Measurements from ENCODE around the gene AOC2.

DNA sequence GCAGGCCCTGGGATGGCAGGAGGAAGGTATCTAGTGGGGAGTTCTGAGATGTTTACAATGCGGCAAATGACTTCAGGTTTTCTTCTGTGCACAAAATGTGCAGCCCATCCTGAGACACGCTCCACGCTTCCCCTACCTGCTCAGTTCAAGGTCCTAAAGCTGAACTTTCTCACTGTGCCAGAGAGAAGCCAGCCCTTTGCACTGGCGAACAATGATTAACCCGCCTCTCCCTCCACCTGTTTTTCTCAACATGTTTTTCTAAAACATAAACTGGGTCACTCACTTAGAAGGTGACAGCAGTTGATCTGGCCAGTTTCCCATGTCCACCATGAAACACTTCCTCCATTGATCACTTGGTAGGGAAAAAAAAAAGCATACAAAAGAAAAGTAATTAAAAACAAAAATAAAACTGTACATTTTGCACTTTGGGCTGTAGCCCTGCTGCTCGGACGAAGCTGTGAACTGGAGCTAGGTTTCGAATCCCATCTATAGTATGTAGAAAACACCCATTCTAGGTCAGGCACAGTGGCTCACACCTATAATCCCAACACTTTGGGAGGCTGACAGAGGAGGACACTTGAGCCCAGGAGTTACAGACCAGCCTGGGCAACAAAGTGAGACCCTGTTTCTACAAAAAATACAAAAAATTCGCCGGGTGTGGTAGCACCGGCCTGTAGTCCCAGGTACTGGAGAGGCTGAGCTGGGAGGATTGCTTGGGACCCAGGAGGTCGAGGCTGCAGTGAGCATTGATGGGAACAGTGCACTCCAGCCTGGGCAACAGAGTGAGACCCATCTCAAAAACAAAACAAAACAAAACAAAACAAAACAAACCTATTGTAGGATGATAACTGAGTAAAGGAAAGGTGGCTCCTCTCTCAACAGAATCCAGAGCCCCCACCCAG is 50.2 kb downstream of the AOC2 start:
- no peak for TF ChIP-seq ZBTB5 (IDR thresholded peaks at IDR 0.05)
- TF ChIP-seq, protein P1, sequence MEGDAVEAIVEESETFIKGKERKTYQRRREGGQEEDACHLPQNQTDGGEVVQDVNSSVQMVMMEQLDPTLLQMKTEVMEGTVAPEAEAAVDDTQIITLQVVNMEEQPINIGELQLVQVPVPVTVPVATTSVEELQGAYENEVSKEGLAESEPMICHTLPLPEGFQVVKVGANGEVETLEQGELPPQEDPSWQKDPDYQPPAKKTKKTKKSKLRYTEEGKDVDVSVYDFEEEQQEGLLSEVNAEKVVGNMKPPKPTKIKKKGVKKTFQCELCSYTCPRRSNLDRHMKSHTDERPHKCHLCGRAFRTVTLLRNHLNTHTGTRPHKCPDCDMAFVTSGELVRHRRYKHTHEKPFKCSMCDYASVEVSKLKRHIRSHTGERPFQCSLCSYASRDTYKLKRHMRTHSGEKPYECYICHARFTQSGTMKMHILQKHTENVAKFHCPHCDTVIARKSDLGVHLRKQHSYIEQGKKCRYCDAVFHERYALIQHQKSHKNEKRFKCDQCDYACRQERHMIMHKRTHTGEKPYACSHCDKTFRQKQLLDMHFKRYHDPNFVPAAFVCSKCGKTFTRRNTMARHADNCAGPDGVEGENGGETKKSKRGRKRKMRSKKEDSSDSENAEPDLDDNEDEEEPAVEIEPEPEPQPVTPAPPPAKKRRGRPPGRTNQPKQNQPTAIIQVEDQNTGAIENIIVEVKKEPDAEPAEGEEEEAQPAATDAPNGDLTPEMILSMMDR (IDR thresholded peaks at IDR 0.05 in 2 of 3, conservative IDR thresholded peaks at IDR 0.05 in 1 of 3; ENCODE audit: insufficient read depth in 2 of 3, low read depth in 1 of 3, low read length in 3 of 3), result no peak
- TF ChIP-seq NR2C2 (CRISPR knock-in tag; IDR thresholded peaks at IDR 0.05), result no peak
- TF ChIP-seq NR2C2 (tag; IDR thresholded peaks at IDR 0.05), result no peak
- TF ChIP-seq, protein P2, sequence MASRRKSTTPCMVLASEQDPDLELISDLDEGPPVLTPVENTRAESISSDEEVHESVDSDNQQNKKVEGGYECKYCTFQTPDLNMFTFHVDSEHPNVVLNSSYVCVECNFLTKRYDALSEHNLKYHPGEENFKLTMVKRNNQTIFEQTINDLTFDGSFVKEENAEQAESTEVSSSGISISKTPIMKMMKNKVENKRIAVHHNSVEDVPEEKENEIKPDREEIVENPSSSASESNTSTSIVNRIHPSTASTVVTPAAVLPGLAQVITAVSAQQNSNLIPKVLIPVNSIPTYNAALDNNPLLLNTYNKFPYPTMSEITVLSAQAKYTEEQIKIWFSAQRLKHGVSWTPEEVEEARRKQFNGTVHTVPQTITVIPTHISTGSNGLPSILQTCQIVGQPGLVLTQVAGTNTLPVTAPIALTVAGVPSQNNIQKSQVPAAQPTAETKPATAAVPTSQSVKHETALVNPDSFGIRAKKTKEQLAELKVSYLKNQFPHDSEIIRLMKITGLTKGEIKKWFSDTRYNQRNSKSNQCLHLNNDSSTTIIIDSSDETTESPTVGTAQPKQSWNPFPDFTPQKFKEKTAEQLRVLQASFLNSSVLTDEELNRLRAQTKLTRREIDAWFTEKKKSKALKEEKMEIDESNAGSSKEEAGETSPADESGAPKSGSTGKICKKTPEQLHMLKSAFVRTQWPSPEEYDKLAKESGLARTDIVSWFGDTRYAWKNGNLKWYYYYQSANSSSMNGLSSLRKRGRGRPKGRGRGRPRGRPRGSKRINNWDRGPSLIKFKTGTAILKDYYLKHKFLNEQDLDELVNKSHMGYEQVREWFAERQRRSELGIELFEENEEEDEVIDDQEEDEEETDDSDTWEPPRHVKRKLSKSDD (conservative IDR thresholded peaks at IDR 0.05; ENCODE audit: low read length), result no peak
